Measurements from ENCODE around the gene PLA2G1B. TPM values are rescaled to one million over a fixed set of nuclear protein-coding genes. Genes with fewer than 3 reads are reported as not detected.

Gene PLA2G1B
- total RNA-seq, 1 donor from 2014 or later, result 0.60 TPM

DNA sequence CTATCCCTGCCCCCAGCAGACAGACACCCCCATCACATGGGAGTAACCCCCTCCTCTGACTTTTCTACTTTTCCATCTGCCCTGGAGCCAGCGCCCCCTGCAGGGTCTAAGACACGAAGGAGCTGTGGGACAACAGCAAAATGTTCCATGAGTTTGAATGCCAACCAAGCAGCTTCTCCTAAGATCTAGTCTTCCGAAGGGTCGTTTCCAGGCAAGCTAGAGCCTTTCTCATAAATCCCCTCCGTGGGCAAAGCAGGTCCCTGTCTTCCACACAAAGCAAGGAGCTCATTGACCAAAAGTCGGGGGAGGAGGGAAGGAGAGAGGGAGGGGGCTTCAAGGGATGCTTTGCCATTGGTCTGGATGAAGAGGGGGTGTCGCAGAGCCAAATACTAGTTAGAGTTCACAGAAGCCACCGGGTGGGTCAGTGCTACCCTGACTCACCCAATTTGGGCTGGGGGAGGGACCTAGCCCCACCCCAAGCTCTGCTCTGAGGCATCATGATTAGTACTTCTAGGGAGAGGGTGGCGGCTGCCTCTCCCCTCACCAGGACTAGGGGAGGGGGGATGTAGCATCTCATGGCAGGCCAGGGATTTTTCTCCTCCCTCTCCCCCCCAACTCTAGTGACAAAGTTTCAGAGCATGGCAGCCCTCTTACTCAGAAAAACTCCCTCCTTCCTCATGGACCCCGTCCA, 39.8 kb upstream of the PLA2G1B start:
- peak overlapping the region; percentile 88 for H3K4me3 Mint-ChIP-seq (ENCODE audit: low read depth)
- no peak for DNase-seq (ENCODE audit: low spot score, unreplicated experiment)
- H3K9me3 Mint-ChIP-seq (ENCODE audit: low read depth), result no peaks in the 10 kb centered on the region
- H3K4me1 Mint-ChIP-seq (ENCODE audit: low read depth), result peaks cover 69% of the 10 kb centered on the region
- TF ChIP-seq, protein P1, sequence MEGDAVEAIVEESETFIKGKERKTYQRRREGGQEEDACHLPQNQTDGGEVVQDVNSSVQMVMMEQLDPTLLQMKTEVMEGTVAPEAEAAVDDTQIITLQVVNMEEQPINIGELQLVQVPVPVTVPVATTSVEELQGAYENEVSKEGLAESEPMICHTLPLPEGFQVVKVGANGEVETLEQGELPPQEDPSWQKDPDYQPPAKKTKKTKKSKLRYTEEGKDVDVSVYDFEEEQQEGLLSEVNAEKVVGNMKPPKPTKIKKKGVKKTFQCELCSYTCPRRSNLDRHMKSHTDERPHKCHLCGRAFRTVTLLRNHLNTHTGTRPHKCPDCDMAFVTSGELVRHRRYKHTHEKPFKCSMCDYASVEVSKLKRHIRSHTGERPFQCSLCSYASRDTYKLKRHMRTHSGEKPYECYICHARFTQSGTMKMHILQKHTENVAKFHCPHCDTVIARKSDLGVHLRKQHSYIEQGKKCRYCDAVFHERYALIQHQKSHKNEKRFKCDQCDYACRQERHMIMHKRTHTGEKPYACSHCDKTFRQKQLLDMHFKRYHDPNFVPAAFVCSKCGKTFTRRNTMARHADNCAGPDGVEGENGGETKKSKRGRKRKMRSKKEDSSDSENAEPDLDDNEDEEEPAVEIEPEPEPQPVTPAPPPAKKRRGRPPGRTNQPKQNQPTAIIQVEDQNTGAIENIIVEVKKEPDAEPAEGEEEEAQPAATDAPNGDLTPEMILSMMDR (IDR thresholded peaks at IDR 0.05; ENCODE audit: unreplicated experiment), result peak; percentile 67
- peaks cover 26% of the 10 kb centered on the region for H3K27me3 Mint-ChIP-seq
- peak overlapping the region; percentile 97 for H3K27ac Mint-ChIP-seq
- peaks cover 20% of the 10 kb centered on the region for H3K36me3 Mint-ChIP-seq (ENCODE audit: insufficient read depth)

DNA sequence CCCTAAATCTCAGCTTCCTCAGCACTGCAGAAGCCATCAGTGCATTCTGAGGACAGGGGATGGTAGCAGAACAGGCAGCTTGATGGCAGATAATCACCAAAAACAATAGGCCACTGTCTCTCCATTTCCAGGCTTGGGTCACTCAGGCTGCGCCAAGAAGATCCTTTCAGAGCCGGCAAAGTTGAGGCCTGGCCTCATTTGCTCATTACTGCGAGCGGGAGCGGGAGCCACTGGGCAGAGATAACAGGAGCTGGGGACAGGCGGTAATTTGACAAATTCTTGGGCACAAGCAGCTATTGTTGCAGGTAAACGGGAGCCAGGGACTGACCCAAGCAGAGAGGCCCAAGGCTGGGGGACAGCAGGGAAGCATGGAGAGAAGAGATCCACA, 39.3 kb upstream of the PLA2G1B start:
- Mint-ChIP-seq H3K9me3 (ENCODE audit: low read depth) (no peaks in the 10 kb centered on the region), H3K36me3 (ENCODE audit: insufficient read depth) (peaks cover 20% of the 10 kb centered on the region), H3K4me3 (ENCODE audit: low read depth) (peak overlapping the region; percentile 88), H3K27ac (peak overlapping the region; percentile 97), H3K4me1 (ENCODE audit: low read depth) (peaks cover 73% of the 10 kb centered on the region), H3K27me3 (peaks cover 22% of the 10 kb centered on the region)
- TF ChIP-seq, protein P1 (IDR thresholded peaks at IDR 0.05; ENCODE audit: unreplicated experiment), result no peak
- no peak for DNase-seq (ENCODE audit: low spot score, unreplicated experiment)

DNA sequence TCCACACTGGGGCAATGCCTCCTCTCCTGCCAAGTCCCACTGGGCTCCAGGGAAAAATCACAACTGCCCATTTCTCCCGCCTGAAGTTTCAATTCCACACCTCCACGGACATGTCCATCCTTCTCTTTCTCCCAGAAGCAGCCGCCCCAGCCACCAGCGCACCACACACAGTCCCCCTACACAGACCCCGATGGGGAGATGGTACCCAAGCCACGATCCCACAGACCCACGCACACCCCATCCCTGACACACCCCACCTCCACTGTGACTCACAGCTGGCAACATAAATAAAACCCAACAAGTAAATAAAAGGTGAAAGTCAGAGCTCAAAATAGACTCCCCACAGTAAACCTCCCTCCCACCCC, 38.7 kb upstream of the PLA2G1B start:
- DNase-seq (ENCODE audit: low spot score, unreplicated experiment), result no peak
- peaks cover 73% of the 10 kb centered on the region for H3K4me1 Mint-ChIP-seq (ENCODE audit: low read depth)

DNA sequence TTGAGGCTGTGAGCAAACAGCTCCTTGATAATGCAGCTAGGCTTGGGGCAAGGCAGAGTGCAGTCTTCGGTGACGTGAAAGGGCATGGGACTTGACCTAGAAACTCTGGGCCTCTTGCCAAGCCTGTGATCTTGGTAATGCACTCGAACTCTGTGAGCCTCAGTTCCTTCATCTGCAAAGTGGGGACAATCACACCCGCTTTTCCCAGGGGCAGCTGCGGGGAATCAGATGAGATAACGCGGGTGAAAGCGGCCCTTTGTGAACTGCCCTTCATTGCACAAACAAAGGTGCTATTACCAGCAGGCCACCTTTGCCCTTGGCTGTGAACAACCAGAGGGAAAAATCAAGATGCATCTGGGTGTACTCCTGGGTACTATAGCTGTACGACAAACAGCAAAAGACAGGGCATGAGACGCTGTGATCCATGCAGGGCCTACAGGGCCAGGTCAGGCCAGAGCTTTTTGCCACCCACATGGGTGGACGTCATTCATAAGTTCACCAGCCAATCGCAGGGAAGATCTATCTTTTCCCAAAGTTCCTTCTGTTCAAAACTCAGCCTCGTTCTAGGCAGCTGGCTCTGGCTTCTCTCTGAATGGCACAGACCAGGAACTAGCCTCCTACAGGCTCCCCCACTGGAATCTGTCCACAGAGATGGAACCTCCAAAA, 38.2 kb upstream of the PLA2G1B start:
- H3K36me3 Mint-ChIP-seq (ENCODE audit: insufficient read depth), result peaks cover 20% of the 10 kb centered on the region
- DNase-seq (ENCODE audit: low spot score, unreplicated experiment), result no peak
- H3K9me3 Mint-ChIP-seq (ENCODE audit: low read depth), result no peaks in the 10 kb centered on the region
- peak overlapping the region; percentile 88 for H3K4me3 Mint-ChIP-seq (ENCODE audit: low read depth)
- H3K27ac Mint-ChIP-seq, result peak overlapping the region; percentile 97
- peaks cover 12% of the 10 kb centered on the region for H3K27me3 Mint-ChIP-seq
- H3K4me1 Mint-ChIP-seq (ENCODE audit: low read depth), result peaks cover 72% of the 10 kb centered on the region
- TF ChIP-seq, protein P1 (IDR thresholded peaks at IDR 0.05; ENCODE audit: unreplicated experiment), result no peak

More for the DNA sequence above, 38.7 kb upstream of the PLA2G1B start:
- Mint-ChIP-seq H3K27ac (peak overlapping the region; percentile 97), H3K27me3 (peaks cover 17% of the 10 kb centered on the region), H3K4me3 (ENCODE audit: low read depth) (peak overlapping the region; percentile 88), H3K36me3 (ENCODE audit: insufficient read depth) (peaks cover 20% of the 10 kb centered on the region), H3K9me3 (ENCODE audit: low read depth) (no peaks in the 10 kb centered on the region)
- TF ChIP-seq, protein P1 (IDR thresholded peaks at IDR 0.05; ENCODE audit: unreplicated experiment), result no peak

DNA sequence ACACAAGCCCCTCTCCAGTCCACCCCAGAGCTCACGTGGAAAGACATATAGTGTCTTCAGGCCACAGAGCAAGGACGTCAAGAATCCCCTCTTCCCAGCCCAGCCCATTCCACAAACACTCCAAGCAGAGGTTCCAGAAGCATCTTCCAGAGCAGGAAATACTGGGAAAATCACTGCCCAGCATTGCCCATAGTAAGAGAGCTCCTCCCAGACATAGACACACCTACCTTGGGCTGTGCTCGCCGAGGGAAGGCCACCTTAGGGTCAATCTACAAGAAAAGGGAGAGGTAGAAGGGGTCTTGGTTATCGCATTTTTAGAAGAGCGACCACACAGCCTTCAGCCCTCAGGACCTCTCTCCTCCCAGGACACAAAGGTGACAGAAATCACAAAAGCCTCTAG, 36.9 kb upstream of the PLA2G1B start:
- TF ChIP-seq, protein P1 (IDR thresholded peaks at IDR 0.05; ENCODE audit: unreplicated experiment), result no peak
- H3K27ac Mint-ChIP-seq, result peak overlapping the region; percentile 98
- H3K4me1 Mint-ChIP-seq (ENCODE audit: low read depth), result peaks cover 64% of the 10 kb centered on the region
- no peaks in the 10 kb centered on the region for H3K27me3 Mint-ChIP-seq
- no peaks in the 10 kb centered on the region for H3K9me3 Mint-ChIP-seq (ENCODE audit: low read depth)
- DNase-seq (ENCODE audit: low spot score, unreplicated experiment), result no peak
- H3K36me3 Mint-ChIP-seq (ENCODE audit: insufficient read depth), result peaks cover 26% of the 10 kb centered on the region
- peak overlapping the region; percentile 5 for H3K4me3 Mint-ChIP-seq (ENCODE audit: low read depth)
